ENCODE data around the gene LOX.

LOX gene

GRCh38 chr5:122050959-122051358, 27.1 kb downstream of the LOX start:
- DNase-seq, result no peak

GRCh38 chr5:122040636-122041302, 37.3 kb downstream of the LOX start:
- no peak for DNase-seq

GRCh38 chr5:122036326-122036725, 41.7 kb downstream of the LOX start:
- no peak for DNase-seq

DNA sequence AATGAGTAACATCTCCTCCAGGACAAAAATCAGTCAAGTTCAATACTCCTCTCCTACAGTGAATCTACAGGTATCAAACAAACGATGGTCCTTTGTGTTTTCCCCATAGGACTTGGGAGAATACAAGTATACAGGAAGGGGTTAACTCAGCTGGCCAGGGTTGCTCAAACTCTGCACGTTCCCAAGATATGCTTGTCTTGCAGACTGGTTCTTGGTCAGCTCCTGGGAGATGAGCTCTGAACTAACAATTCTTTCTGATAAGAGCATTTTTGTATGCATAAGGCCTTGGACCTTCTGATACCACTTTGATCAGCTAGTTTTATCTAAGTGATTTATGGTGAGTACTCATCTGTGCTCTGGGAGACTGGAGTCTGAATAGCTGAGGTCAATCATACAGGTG, 42.1 kb downstream of the LOX start:
- no peak for DNase-seq

DNA sequence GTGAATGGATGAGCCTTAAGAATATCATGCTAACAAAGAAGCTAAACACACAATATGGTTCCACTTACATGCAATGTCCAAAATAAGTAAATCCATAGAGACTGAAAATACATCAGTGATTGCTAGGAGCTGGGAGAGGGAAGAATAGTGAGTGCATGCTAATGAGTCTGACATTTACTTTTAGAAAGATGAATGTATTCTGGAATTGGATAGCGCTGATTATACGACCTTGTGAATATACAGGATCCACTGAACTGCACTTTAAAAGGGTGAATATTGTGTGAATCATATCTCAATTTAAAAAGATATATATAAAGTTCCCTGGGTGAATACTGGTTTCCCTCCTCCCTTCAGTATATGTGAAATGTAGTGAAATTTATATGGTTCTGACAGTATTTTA, 46.2 kb downstream of the LOX start:
- DNase-seq, result no peak

DNA sequence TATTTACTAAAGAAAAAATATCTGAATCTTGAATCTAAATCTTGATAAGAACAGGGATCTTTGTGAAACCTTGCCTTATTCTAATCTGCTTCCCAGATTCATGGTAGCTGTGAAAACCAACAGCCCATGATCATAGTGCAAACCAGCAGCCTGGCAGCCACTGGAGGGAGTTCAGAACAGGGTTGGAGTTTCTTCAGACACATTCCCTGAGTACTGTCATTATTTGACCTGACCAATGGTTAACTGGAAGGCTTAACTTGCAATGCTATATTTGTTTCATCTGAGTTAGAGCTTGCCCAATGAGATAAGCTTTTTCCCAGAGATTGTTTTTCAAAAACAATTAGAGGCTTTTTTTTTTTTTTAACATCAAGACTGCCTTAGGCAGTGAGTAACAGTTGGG, 47.8 kb downstream of the LOX start:
- DNase-seq, result no peak

- DNase-seq, result no peak
Observed at GRCh38 chr5:122029818-122030217, 48.2 kb downstream of the LOX start.

- DNase-seq, result no peak
Observed at GRCh38 chr5:122022966-122023365, 55.1 kb downstream of the LOX start.

DNA sequence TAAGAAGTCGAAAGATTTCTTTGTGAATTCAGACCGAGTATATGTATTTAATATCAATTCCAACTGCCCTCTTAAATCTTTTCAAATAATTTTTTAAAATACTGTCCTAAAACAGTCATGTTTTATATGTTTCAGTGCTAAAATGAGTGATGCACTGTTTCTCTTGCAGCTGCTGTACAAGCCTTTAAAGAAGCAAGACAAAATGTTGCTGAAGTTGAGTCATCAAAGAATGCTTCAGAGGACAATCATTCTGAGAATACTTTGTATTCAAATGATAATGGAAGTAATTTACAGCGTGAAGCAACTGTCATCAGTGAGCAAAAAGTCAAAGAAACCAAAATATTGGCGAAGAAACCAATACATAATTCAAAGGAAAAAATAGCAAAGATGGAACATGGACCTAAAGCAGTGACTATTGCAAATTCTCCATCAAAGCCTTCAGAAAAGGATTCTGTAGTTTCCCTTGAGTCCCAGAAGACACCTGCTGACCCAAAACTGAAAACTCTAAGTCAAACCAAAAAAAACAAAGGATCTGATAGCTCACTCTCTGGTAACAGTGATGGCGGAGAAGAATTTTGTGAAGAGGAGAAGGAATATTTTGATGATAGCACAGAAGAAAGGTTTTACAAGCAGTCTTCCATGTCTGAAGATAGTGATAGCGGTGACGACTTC, 58.0 kb downstream of the LOX start:
- DNase-seq, result no peak

- no peak for DNase-seq
Observed at GRCh38 chr5:122015471-122015870, 62.6 kb downstream of the LOX start.

DNA sequence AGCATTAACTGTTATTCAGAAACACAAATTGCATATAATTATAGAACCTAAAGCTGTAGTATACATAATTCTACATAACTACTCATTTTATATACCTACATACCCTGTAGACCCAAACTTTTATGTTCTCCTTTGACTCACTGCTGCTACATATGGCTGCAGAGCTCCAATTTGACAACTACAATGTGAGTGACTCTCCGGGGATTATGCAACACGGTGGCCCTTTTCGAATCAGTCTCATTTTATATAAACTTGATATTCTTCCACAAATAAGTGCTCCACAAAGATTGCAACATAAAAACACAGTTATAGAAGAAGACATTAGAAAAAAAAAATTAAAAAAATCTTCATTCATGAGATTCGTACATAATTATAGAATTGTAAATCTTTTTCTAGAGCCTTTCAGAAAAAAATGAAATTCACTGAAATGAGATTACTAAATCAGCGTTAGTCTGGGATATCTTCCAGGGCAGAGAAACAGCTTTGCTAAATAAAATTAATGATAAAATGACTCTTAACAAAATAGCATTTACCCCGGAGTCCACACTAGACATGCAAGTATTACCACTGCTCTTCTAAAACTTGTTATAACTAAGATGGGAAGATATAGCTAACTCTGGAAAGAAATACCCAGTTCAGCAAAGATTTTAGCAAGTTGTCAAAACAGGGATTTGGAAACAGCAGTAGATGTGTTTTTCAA, 63.7 kb downstream of the LOX start:
- no peak for DNase-seq
